Measurements from ENCODE around the gene PSMD14. TPM values are rescaled to one million over a fixed set of nuclear protein-coding genes. Genes with fewer than 3 reads are reported as not detected.

Gene PSMD14
- total RNA-seq, 1 experiment from 2014 or later: 118 TPM

DNA sequence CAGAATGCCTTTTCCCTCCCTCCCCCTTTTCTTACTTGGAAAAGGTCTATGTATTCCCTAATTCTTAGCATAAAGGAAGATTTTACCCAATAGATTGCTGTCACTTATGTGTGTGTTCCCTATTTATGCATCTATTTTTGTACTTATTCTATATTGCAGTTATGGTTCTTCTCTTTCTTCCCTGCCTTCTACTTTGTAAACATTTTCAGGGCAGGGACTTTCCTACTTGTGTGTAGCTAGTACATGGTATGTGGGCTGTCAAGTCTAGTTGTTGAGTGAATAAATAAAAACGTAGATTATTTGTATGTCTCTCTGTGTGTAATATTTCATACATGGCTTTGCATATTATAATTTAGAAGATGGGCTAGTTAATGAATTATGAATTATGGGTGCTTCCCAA lies 45.3 kb downstream of the PSMD14 start:
- Histone ChIP-seq H3K9me2 (ENCODE audit: insufficient read depth) (no peaks in the 10 kb centered on the region), H3K4me3 (replicated peaks in 1 of 2; ENCODE audit: low read depth in 1 of 2, low read length in 2 of 2) (no peak overlapping the region), H3K9ac (ENCODE audit: low read length) (no peak overlapping the region), H3K36me3 (ENCODE audit: control insufficient read depth in 1 of 2, insufficient read depth in 2 of 2, low read length in 2 of 2) (no peaks in the 10 kb centered on the region), H3K27me3 (ENCODE audit: insufficient read depth, low read length) (no peaks in the 10 kb centered on the region), H3K9me3 (ENCODE audit: control insufficient read depth in 1 of 2, insufficient read depth in 1 of 2, low read depth in 1 of 2, low read length in 2 of 2) (no peaks in the 10 kb centered on the region), H3K79me2 (ENCODE audit: insufficient read depth, low read length) (peaks cover 100% of the 10 kb centered on the region), H3K4me1 (ENCODE audit: control insufficient read depth in 1 of 2, insufficient read depth in 2 of 2, low read length in 2 of 2) (no peaks in the 10 kb centered on the region), H3K4me2 (ENCODE audit: low read length) (no peak overlapping the region), H4K20me1 (ENCODE audit: insufficient read depth) (peaks cover 23% of the 10 kb centered on the region), H3K27ac (ENCODE audit: low read depth, low read length) (no peak overlapping the region), H2AFZ (ENCODE audit: low read depth, low read length, poor library complexity, severe bottlenecking) (no peak overlapping the region)
- RAD21 ChIA-PET (ENCODE audit: low non-redundant PET in 1 of 2, low total read pairs in 2 of 2, uncharacterized antibody in 2 of 2, unreplicated experiment in 2 of 2): no interaction called here
- CTCF ChIA-PET: no interaction called here
- DNase-seq (ENCODE audit: low read depth, low spot score): no peak
- no peak for ATAC-seq
- TF ChIP-seq JUND (IDR thresholded peaks at IDR 0.05) (no peak), RAD21 (IDR thresholded peaks at IDR 0.05; ENCODE audit: low read depth) (no peak), ELF1 (IDR thresholded peaks at IDR 0.05; ENCODE audit: borderline replicate concordance, low read depth) (no peak), SRF (IDR thresholded peaks at IDR 0.05; ENCODE audit: low read depth) (no peak), ZNF274 (IDR thresholded peaks at IDR 0.05; ENCODE audit: low read depth, low read length) (no peak), SIN3A (IDR thresholded peaks at IDR 0.05; ENCODE audit: low read depth) (no peak), EZH2phosphoT487 (IDR thresholded peaks at IDR 0.05; ENCODE audit: borderline replicate concordance) (no peak)
- TF ChIP-seq, protein P1, sequence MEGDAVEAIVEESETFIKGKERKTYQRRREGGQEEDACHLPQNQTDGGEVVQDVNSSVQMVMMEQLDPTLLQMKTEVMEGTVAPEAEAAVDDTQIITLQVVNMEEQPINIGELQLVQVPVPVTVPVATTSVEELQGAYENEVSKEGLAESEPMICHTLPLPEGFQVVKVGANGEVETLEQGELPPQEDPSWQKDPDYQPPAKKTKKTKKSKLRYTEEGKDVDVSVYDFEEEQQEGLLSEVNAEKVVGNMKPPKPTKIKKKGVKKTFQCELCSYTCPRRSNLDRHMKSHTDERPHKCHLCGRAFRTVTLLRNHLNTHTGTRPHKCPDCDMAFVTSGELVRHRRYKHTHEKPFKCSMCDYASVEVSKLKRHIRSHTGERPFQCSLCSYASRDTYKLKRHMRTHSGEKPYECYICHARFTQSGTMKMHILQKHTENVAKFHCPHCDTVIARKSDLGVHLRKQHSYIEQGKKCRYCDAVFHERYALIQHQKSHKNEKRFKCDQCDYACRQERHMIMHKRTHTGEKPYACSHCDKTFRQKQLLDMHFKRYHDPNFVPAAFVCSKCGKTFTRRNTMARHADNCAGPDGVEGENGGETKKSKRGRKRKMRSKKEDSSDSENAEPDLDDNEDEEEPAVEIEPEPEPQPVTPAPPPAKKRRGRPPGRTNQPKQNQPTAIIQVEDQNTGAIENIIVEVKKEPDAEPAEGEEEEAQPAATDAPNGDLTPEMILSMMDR (IDR thresholded peaks at IDR 0.05 in 2 of 3, conservative IDR thresholded peaks at IDR 0.05 in 1 of 3; ENCODE audit: borderline replicate concordance in 1 of 3, insufficient read depth in 1 of 3, low read depth in 2 of 3, low read length in 2 of 3): no peak
- TF ChIP-seq, protein P2, sequence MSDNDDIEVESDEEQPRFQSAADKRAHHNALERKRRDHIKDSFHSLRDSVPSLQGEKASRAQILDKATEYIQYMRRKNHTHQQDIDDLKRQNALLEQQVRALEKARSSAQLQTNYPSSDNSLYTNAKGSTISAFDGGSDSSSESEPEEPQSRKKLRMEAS (IDR thresholded peaks at IDR 0.05): no peak
- intact Hi-C loops (cut with micrococcal nuclease): no loop called here
- POLR2A ChIA-PET: no interaction called here
- BruUV-seq (replicated peaks): no TSS peak

DNA sequence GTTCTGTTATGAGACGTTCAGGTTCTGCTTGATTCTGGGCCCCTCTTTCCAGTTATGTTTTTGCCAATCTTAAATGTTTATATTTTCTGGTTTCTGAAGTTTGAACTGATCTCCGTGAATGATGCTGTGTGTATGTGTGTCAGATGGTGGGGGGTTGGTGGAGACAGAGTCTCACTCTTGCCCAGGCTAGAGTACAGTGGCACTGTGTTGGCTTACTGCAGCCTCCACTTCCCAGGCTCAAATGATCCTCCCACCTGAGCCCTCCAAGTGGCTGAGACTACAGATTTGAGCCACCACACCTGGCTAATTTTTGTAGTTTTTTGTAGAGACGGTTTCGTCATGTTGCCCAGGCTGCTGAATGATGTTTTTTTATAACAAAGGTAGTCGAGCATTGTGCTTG lies 45.9 kb downstream of the PSMD14 start:
- ChIA-PET CTCF (no interaction called here), POLR2A (no interaction called here), RAD21 (ENCODE audit: low non-redundant PET in 1 of 2, low total read pairs in 2 of 2, uncharacterized antibody in 2 of 2, unreplicated experiment in 2 of 2) (no interaction called here)
- no peak for TF ChIP-seq ZNF274 (IDR thresholded peaks at IDR 0.05; ENCODE audit: low read depth, low read length)
- TF ChIP-seq CBX3 (IDR thresholded peaks at IDR 0.05; ENCODE audit: low read depth): no peak
- TF ChIP-seq, protein P3, sequence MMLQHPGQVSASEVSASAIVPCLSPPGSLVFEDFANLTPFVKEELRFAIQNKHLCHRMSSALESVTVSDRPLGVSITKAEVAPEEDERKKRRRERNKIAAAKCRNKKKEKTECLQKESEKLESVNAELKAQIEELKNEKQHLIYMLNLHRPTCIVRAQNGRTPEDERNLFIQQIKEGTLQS (IDR thresholded peaks at IDR 0.05): no peak
- TF ChIP-seq YY1 (IDR thresholded peaks at IDR 0.05; ENCODE audit: extremely low read depth, insufficient replicate concordance, low read depth, low read length): no peak
- TF ChIP-seq, protein P2 (IDR thresholded peaks at IDR 0.05): no peak
- TF ChIP-seq JUND (IDR thresholded peaks at IDR 0.05): no peak
- no peak for DNase-seq (ENCODE audit: low read depth, low spot score)
- Histone ChIP-seq H3K36me3 (ENCODE audit: control insufficient read depth in 1 of 2, insufficient read depth in 2 of 2, low read length in 2 of 2) (no peaks in the 10 kb centered on the region), H3K4me2 (ENCODE audit: low read length) (no peak overlapping the region), H4K20me1 (ENCODE audit: insufficient read depth) (peaks cover 23% of the 10 kb centered on the region), H3K9me3 (ENCODE audit: control insufficient read depth in 1 of 2, insufficient read depth in 1 of 2, low read depth in 1 of 2, low read length in 2 of 2) (no peaks in the 10 kb centered on the region), H3K27ac (ENCODE audit: low read depth, low read length) (no peak overlapping the region), H3K79me2 (ENCODE audit: insufficient read depth, low read length) (peaks cover 100% of the 10 kb centered on the region), H3K4me1 (ENCODE audit: control insufficient read depth in 1 of 2, insufficient read depth in 2 of 2, low read length in 2 of 2) (no peaks in the 10 kb centered on the region), H3K27me3 (ENCODE audit: insufficient read depth, low read length) (no peaks in the 10 kb centered on the region), H3K9me2 (ENCODE audit: insufficient read depth) (no peaks in the 10 kb centered on the region), H2AFZ (ENCODE audit: low read depth, low read length, poor library complexity, severe bottlenecking) (no peak overlapping the region), H3K4me3 (replicated peaks in 1 of 2; ENCODE audit: low read depth in 1 of 2, low read length in 2 of 2) (no peak overlapping the region), H3K9ac (ENCODE audit: low read length) (no peak overlapping the region)
- no peak for ATAC-seq
- BruUV-seq (replicated peaks): no TSS peak
- intact Hi-C loops (cut with micrococcal nuclease): loop anchor here (1.0 kb wide), 1 partner anchor 38 kb away; no protein-coding TSS in a partner anchor

All from HCT116 (cell line).